GM21619 (cell line): ENCODE measurements around the gene AK5.

Source experiments
- ATAC-seq: cut with Tn5 transposase; IDR thresholded peaks from one replicate; pipeline ENCODE4 v1.9.1; 2021; ENCODE audit not compliant: unreplicated experiment

The AK5 gene

DNA sequence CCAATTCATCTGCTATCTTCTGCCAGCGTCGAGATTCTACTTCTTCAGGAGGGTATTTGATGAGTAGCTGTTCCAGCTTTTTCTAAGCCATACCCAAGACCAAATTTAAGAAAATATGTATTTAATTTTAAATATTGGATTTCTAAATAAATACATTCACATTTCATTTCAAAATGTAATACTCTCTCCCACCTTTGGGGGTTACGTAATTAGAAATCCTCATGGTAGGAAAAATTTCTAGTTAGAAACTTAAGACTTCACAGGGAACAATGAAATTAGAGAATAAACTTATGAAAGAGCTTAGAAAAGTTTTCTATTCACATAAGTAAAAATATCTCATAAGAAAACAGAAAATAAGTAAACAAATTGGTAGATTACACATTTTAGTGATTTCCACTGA, 297.7 kb downstream of the AK5 start:
- no peak for ATAC-seq

- ATAC-seq: no peak
These were observed 301.1 kb downstream of the AK5 start for GRCh38 chr1:77582905-77583304.

DNA sequence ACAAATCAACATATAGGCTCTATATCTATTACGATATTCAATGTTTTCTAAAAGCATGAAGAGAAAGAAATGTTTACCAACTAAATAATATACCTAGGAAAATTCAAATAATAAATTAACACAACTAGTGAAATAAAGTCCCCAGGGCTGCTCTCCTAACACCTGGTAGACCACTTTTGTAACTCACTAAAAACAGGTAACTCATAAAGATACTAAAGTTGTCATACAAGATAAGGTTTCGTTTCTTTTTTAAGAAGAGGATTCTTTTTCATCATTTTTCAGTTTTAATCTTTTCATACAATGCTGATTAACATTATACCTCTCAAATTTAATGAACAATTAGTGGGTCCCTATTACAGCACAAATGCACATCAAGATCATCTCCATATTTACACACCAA, 301.7 kb downstream of the AK5 start:
- no peak for ATAC-seq

- ATAC-seq: no peak
These were observed 303.1 kb downstream of the AK5 start for GRCh38 chr1:77584884-77585283.

DNA sequence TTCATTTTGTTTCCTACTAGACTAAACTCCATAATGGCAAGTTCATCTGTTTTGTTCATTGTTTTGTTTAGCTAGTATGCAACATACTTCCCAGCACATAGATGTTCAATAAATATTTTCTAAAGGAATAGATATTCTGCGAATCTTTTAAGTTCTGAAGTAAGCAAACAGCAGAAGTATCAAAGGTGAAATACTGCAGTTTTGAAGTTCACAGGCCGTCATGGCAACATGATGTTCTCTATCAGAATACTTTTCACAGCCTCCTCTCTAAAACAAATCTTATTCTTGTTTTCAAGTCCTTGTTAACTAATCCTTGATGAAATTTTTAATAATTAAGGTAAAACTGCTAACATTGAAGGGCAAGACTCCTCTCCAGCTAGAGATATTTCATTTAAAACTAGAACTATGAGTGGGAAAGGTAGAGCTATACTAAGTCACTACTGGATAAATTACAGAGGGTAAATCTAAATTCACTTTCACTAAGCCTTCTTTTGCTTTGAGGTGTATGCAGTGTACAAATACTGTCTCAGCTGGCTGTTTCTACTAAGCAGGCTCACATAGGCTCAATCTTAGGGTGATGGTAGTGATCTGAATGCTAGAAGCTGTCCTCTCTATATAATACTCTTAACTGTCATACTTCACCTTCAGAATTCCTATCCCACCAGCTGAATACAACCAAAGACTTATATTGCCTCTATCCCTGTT, 303.9 kb downstream of the AK5 start:
- no peak for ATAC-seq

DNA sequence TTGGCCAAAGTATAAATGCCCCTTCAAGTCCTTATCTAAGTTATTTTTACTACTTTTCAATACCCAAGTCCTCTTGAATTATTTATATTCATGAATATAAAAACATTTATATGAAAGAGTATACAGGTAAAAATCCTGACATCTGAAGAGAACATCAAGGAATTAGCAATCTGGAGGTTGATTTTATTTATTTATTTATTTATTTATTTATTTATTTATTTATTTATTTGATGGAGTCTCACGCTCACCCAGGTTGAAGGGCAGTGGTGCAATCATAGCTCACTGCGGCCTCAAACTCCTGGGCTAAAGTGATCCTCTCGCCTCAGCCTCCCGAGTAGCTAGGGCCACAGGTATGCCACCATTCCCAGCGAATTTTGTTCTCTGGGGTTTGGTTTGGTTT, 307.4 kb downstream of the AK5 start:
- no peak for ATAC-seq

- ATAC-seq: no peak
These were observed 308.8 kb downstream of the AK5 start for GRCh38 chr1:77590651-77591050.

DNA sequence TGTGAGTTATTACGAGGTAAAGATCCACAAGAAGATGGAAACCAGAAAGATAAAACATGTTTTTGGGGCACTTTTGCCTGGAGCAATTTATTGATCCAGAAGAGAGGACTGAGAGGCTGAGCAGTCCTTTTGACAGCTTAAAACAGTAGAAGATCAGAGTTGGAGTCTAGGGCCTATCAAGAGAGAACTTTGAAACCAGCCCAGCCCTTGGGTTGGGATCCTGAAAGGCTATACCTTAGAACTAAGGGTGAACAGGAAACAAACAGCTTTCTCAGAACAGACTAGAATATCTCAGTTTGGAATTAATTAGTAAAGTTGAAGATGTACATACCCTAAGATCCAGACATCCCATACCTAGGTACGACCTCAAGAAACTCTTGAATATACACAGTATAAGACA, 311.1 kb downstream of the AK5 start:
- ATAC-seq: no peak

- peak; percentile 93 for ATAC-seq
These were observed 312.7 kb downstream of the AK5 start for GRCh38 chr1:77594366-77595112.

DNA sequence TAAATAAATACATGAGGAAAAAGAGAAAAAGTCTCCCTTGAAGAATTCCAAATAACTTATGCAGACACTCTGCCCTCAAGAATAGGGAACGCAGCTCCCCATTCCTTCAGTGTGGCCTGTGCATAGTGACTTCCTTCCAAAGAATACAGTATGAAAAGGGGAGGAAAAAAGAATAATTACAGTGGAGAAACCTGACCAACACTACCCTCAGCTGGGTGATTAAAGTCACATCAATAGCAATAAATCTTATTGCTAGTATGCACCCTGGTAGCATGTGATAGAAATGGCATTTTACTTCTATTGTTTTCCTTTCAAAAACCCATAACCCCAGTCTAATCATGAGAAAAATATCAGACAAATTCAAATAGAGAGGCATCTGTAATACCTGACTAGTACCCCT, 315.5 kb downstream of the AK5 start:
- ATAC-seq: no peak

- ATAC-seq: no peak
These were observed 323.6 kb downstream of the AK5 start for GRCh38 chr1:77605246-77606026.

DNA sequence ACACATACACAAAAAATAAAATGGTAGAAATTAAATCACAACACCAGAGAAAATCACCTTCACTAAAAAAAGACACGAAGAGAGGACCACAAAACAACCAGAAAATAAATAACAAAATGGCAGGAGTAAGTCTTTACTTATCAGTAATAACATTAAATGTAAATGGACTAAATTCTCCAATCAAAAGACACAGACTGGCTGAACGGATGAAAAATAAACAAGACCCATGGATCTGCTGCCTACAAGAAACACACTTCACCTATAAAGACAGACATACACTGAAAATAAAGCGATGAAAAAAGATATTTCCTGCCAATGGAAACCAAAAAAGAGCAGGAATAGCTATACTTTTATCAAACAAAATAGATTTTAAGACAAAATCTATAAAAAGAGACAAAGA, 327.1 kb downstream of the AK5 start:
- no peak for ATAC-seq
